Breast epithelium (tissue), 4 donors: ENCODE measurements around the gene CCDC102A. TPM values are rescaled to one million over a fixed set of nuclear protein-coding genes. Genes with fewer than 3 reads are reported as not detected.
A peak's percentile ranks its signal among the peaks of the same experiment; 100 is the strongest.

Source experiments
- DNase-seq, 2 donors: peaks; one replicate each; pipeline ENCODE4 v3.0.0-alpha.2; 2019; ENCODE audit warnings: low spot score in 2 of 2
- H3K27ac ChIP-seq, 2 donors: fragments of 200-600 bp; sonication (generic) in 1 of 2; one replicate each; pipeline ENCODE4 v1.5.1; 2016 to 2019; ENCODE audit warnings: mild to moderate bottlenecking in 1 of 2
- H3K27me3 ChIP-seq, 2 donors: fragments of 200-600 bp; sonication (generic) in 1 of 2; one replicate each; pipeline versions ENCODE4 v1.5.1 to v1.6.0; 2017 to 2019; ENCODE audit warnings: control low read depth in 1 of 2, mild to moderate bottlenecking in 1 of 2
- H3K36me3 ChIP-seq: fragments of 200-600 bp; one replicate; pipeline ENCODE4 v1.5.1; 2019
- H3K4me1 ChIP-seq, 2 donors: fragments of 200-600 bp; sonication (generic); one replicate each; pipeline ENCODE4 v1.5.1; 2016 to 2019; ENCODE audit warnings: control low read depth in 1 of 2
- H3K4me3 ChIP-seq, 3 donors: fragments of 200-600 bp; sonication (generic); 1 replicate in 2 of 3; 2 replicates in 1 of 3; pipeline ENCODE4 v1.5.1; 2016 to 2019; ENCODE audit warnings: mild to moderate bottlenecking in 3 of 3, moderate library complexity in 2 of 3
- H3K9me3 ChIP-seq, 2 donors: fragments of 200-600 bp; sonication (generic) in 1 of 2; one replicate each; pipeline ENCODE4 v1.5.1; 2016 to 2019; ENCODE audit warnings: control low read depth in 1 of 2
- CTCF ChIP-seq, 3 donors: fragments of 450-650 bp; IDR thresholded peaks; one replicate each; pipeline ENCODE4 v1.5.1; 2016 to 2017; ENCODE audit warnings: antibody characterized with exemption in 3 of 3, mild to moderate bottlenecking in 3 of 3, moderate library complexity in 3 of 3
- POLR2A ChIP-seq: fragments of 450-650 bp; IDR thresholded peaks from one replicate; pipeline ENCODE4 v1.6.1; 2016; ENCODE audit warnings: antibody characterized with exemption, mild to moderate bottlenecking, moderate library complexity
- POLR2AphosphoS5 ChIP-seq, 3 donors: sonication (generic); formaldehyde crosslinking; IDR thresholded peaks; one replicate each; pipeline ENCODE4 v1.6.1; 2017; ENCODE audit warnings: antibody characterized with exemption in 3 of 3
- intact Hi-C: fragments of 100-400 bp; cut with DNase I; formaldehyde crosslinking; loops from one replicate; pipeline ENCODE4 v1.15.1; 2023; ENCODE audit warnings: low total_unique reads
- total RNA-seq, 3 donors: library from RNA; depleted of rRNA; stranded (reverse); fragments of >200 nt; gene quantifications; one replicate each; pipeline ENCODE4 v1.1.0, GENCODE V29; 2016

The CCDC102A gene
- total RNA-seq, 3 donors from 2014 or later: 6.7 to 15.1 (median 12.1) TPM

GRCh38 chr16:57479205-57479975, 57.0 kb downstream of the CCDC102A start:
- Histone ChIP-seq H3K4me3 (peak overlapping the region; percentile 44 to 68 (median 47)), H3K9me3 (no peaks in the 10 kb centered on the region), H3K4me1 (peaks cover 0 to 18% of the 10 kb centered on the region in 2 donors), H3K36me3 (no peaks in the 10 kb centered on the region), H3K27me3 (no peaks in the 10 kb centered on the region), H3K27ac (peak overlapping the region; percentile 12 to 70)
- peak in 1 of 2 donors; percentile 51 for DNase-seq
- TF ChIP-seq POLR2AphosphoS5 (IDR thresholded peaks at IDR 0.05) (no peak), POLR2A (no peak), CTCF (IDR thresholded peaks at IDR 0.05) (no peak)
- intact Hi-C loops: no loop called here

- peaks cover 0 to 12% of the 10 kb centered on the region in 2 donors for H3K4me1 ChIP-seq
- intact Hi-C loops: no loop called here
- peak in 1 of 2 donors; percentile 44 for DNase-seq
- no peaks in the 10 kb centered on the region for H3K9me3 ChIP-seq
- H3K27me3 ChIP-seq: no peaks in the 10 kb centered on the region
- peak overlapping the region; percentile 44 to 68 (median 47) for H3K4me3 ChIP-seq
- H3K36me3 ChIP-seq: no peaks in the 10 kb centered on the region
- TF ChIP-seq CTCF (IDR thresholded peaks at IDR 0.05) (no peak), POLR2A (no peak), POLR2AphosphoS5 (IDR thresholded peaks at IDR 0.05) (no peak)
- peak overlapping the region in 1 of 2 donors; percentile 70 for H3K27ac ChIP-seq
Observed at GRCh38 chr16:57478396-57479204, 57.8 kb downstream of the CCDC102A start.

GRCh38 chr16:57477531-57478202, 58.7 kb downstream of the CCDC102A start:
- intact Hi-C loops: no loop called here

GRCh38 chr16:57476546-57477410, 59.6 kb downstream of the CCDC102A start:
- TF ChIP-seq POLR2A (no peak), POLR2AphosphoS5 (IDR thresholded peaks at IDR 0.05) (no peak), CTCF (IDR thresholded peaks at IDR 0.05) (no peak)
- H3K27ac ChIP-seq: peak overlapping the region in 1 of 2 donors; percentile 52
- intact Hi-C loops: no loop called here
- H3K9me3 ChIP-seq: no peaks in the 10 kb centered on the region
- peak in 1 of 2 donors; percentile 31 for DNase-seq
- H3K27me3 ChIP-seq: no peaks in the 10 kb centered on the region
- H3K36me3 ChIP-seq: no peaks in the 10 kb centered on the region
- peaks cover 0 to 12% of the 10 kb centered on the region in 2 donors for H3K4me1 ChIP-seq
- no peak overlapping the region for H3K4me3 ChIP-seq

More at GRCh38 chr16:57477531-57478202, 58.7 kb downstream of the CCDC102A start:
- no peaks in the 10 kb centered on the region for H3K9me3 ChIP-seq
- H3K27ac ChIP-seq: no peak overlapping the region
- no peaks in the 10 kb centered on the region for H3K36me3 ChIP-seq
- H3K4me1 ChIP-seq: peaks cover 0 to 12% of the 10 kb centered on the region in 2 donors
- H3K4me3 ChIP-seq: no peak overlapping the region
- TF ChIP-seq POLR2A (no peak), CTCF (IDR thresholded peaks at IDR 0.05) (no peak), POLR2AphosphoS5 (IDR thresholded peaks at IDR 0.05) (no peak)
- no peaks in the 10 kb centered on the region for H3K27me3 ChIP-seq
- peak in 1 of 2 donors; percentile 28 for DNase-seq
